HL-60/S4 treated with retinoic acid at 250 ng/mL for 4 days and 3 days (cell line): Measurements from ENCODE around the gene NCBP3.

ENCODE experiments used
- in situ Hi-C: fragments of 300-500 bp; cut with MboI; formaldehyde crosslinking; loops from 2 replicates; pipeline ENCODE4 v1.7.0; 2022; ENCODE audit warnings: low sequenced_read_pairs

NCBP3 gene

DNA sequence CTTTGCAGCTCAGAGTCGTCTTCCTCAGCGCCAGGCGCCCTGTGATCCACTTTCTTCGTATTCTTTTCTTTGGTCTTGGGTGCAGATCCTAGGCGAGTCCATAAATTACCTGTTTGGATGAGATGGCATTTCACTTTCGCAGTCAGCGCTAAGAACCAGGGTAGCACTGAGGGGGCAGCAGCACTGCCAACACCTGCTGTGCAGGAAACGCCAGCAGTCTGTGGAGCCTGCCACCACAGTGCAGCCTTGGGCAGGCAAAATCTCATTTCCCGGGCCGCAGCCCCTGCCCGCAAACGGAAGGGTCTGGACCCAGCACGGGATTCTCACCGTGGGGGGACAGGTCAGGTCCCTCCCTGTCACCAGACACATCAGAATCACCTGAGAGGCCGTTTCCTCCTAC is 32.9 kb downstream of the NCBP3 start:
- in situ Hi-C loops, result no loop called here

DNA sequence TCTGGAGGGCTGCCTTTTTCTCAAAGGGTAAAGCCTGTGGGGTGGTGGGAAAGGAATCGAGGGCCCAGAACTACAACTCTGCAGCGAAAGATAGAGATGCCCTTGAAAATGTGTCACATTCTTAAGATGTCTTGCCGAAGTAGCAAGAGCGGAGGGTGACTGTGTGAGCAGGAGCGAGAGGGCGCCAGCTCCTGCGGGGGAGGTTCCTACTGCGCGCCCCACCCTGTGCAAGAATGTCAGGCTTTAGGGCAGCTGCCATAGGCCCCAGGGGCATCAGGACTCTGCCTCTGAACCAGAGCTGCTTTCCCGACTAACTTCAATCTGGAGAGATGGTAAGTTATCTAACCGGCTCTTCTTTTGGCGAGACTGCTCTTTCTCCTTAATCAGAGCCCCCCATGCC is 33.3 kb downstream of the NCBP3 start:
- in situ Hi-C loops, result no loop called here

DNA sequence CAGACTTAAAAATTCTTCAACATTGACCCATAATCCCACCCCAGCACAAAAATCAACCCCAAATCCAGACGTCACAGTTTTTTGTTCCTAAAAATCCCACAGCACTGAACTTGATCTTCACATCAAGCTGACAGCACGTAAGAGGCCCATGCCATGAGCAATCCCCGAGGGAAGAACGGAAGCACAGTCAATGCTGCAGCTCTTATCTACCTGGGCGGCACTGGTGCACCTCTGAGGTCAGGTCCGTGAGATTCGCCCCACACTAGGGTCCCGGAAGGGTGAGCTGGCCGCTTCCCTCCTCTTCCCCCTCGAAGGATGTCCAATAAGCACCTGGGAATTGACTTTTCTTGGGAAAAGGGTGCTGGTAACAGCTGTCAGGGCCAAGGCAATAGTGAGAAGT is 33.8 kb downstream of the NCBP3 start:
- in situ Hi-C loops, result no loop called here

DNA sequence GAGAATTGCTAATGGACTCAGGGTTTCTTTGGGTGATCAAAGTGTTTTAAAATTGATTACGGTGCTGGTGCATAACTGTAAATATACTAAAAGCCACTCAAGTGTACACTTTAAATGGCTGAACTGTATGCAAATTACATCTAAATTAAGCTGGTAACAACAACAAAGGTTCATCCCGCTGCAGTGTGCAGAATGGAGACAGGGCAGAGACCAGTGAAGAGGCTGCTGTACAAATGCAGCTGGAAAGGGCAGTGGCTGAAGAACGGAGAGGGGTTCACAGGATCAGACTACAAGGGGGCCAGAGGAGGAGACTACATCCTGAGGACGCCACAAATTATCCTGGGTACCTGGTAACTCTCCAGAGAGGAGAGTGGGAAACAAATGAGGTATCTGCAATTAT is 36.0 kb downstream of the NCBP3 start:
- in situ Hi-C loops, result no loop called here

DNA sequence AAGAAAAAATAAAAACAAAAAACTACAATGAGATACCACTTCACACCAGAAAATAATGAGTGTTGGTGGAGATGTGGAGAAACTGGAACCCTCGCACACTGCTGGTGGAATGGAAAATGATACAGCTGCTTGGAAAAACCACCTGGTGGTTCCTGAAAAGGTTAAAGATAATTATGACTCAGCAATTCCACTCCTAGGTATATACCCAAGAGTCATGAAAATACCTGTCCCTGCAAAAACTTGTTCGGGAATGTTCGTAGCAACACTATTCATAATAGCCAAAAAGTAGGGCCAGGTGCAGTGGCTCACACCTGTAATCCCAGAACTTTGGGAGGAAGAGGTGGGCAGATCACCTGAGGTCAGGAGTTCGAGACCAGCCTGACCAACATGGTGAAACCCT is 36.9 kb downstream of the NCBP3 start:
- in situ Hi-C loops, result loop anchor here (10.0 kb wide), 1 partner anchor 64 kb away; no protein-coding TSS in a partner anchor

DNA sequence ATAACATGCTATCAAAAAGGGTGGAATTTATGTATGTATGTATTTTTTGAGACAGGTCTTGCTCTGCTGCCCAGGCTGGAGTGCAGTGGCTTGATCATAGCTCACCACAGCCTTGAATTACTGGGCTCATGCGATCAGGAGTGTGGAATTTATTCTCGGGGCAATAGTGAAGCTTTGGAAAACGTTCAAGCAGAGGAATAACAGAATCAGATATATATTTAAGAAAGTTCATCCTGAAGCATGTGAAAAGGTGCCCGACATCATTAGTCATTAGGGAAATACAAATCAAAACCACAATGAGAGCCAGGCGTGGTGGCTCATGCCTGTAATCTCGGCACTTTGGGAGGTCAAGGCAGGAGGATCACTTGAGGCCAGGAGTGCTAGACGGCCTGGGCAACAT is 37.3 kb downstream of the NCBP3 start:
- in situ Hi-C loops, result loop anchor here (10.0 kb wide), 1 partner anchor 64 kb away; no protein-coding TSS in a partner anchor

DNA sequence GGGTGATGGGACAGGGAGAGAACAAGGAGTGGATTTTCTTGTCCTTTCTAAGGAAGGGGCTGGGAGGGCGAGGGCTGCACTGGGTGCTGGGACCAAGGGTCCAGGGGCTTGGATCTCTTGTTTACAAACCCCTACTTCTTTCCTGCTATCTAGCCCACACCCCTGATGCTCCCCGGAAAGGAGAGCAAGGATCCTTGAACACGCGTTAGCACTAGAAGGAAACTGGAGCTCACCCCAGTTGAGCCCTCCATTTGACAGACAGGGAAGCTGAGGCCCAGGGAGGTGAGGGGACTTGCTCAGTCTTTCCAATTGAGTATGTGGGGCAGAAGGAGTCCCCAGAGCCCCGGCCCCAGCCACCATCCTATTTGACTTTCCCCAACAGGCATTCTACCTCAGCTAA is 40.5 kb downstream of the NCBP3 start:
- in situ Hi-C loops, result loop anchor here (10.0 kb wide), 1 partner anchor 61 kb away; no protein-coding TSS in a partner anchor

DNA sequence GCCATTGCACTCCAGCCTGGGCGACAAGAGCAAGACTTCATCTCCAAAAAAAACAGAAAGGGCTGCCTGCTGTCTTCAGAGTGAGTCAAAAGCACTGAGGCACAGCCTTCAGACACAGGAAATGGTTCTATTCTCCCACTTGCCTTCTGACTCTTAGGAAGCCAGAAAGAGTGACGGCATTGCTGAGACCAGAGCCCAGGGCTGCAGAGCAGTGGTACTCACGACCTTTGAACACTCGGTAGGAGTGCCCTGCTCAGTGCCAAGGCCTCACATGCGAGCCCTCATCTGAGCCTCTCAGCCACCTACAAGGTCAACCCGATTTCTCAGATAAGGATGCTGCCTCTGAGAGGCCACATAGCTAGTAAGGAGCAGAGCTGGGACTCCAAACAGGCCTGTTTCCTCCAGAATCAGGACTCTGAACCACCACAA is 41.5 kb downstream of the NCBP3 start:
- in situ Hi-C loops, result loop anchor here (10.0 kb wide), 1 partner anchor 60 kb away; no protein-coding TSS in a partner anchor

DNA sequence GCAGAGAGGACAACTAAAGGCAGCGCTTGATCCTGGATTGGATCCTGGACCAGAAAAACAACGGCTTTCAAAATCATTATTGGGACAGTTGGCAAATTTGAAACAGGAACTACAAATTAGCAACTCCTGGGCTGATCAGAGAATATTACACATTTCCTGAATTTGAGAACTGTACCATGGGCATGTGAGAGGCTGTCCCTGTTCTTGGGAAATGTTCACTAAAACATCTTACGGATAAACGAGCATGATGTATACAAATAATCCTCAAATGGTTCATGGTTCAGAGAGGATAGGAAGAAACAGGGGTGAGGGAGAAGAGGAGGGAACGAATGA is 42.8 kb downstream of the NCBP3 start:
- in situ Hi-C loops, result loop anchor here (10.0 kb wide), 1 partner anchor 58 kb away; no protein-coding TSS in a partner anchor

DNA sequence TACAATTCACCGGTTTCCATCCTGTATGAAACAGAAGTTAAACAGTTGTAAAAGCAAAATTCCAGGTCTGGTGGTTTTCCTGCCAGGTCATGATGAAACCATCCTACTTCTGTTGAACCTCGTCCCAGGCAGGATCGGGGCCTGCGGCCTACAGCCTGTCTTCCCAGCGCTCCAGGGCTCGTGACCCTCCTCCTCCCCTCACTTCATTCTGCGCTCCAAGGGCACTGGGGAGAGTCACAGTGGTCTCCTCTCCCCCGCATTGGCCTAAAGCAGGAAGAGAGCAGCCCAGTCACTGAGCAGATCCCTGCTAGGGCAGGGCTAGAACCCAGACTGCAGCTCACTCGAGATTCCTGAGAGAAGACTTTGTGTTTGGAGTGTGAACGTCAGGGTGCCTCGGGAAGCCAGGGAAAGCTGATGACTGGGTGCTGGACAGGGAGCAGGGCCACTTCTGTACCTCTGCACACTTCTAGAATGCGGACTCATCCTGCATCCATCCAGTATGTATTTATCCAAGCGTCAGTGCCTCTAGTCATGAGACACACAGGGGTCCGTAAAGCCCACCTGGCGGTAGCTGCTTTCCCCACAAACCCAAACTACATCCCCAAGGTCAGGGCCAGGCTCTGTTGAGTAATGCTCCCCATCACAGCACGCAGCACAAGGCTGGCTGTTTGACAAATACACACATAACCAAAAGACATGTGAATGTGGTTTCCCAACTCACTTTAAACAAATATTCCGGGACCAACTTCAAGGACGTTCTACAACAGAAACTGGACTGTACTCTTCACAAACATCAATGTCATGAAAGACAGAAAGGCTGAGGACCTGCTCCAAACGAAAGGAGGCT is 43.4 kb downstream of the NCBP3 start:
- in situ Hi-C loops, result loop anchor here (10.0 kb wide), 1 partner anchor 58 kb away; no protein-coding TSS in a partner anchor

DNA sequence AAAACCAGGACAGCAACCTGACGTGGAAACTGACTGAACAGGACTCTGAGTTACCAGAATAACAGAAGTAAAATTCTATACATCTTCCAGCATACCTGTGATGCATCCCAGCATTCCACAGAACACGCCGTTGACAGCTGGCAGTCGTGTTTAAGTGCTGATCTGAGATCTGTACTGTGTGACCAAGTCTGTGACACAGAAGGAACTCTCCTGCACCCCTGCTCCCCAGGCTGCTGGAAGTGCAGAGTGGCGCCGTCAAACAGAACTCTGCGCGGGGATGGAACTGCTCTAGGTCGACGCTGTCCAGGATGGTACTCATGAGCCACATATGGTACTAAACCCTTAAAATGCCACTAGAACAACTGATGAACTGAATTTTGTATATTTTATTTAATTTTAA is 44.3 kb downstream of the NCBP3 start:
- in situ Hi-C loops, result loop anchor here (10.0 kb wide), 1 partner anchor 57 kb away; no protein-coding TSS in a partner anchor

DNA sequence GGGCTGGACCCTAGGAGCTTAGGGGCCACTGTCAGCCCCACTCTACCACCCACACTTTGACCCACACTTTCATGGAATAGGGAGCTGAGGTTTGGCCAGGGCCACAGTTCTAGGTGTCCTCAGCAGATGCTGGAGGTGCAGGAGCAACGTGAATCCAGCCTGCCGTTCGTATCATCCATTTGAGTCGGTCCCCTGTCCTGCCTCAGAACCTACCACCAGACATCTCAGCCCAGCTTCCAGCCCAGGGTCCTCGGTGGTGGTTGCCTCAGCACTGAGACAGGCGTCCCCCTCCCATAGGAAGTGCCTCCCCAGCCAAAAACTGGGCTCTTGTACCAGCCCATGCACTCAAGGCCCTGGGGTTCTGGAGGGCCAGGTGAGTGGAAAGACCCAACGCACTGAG is 44.7 kb downstream of the NCBP3 start:
- in situ Hi-C loops, result loop anchor here (10.0 kb wide), 1 partner anchor 57 kb away; no protein-coding TSS in a partner anchor

DNA sequence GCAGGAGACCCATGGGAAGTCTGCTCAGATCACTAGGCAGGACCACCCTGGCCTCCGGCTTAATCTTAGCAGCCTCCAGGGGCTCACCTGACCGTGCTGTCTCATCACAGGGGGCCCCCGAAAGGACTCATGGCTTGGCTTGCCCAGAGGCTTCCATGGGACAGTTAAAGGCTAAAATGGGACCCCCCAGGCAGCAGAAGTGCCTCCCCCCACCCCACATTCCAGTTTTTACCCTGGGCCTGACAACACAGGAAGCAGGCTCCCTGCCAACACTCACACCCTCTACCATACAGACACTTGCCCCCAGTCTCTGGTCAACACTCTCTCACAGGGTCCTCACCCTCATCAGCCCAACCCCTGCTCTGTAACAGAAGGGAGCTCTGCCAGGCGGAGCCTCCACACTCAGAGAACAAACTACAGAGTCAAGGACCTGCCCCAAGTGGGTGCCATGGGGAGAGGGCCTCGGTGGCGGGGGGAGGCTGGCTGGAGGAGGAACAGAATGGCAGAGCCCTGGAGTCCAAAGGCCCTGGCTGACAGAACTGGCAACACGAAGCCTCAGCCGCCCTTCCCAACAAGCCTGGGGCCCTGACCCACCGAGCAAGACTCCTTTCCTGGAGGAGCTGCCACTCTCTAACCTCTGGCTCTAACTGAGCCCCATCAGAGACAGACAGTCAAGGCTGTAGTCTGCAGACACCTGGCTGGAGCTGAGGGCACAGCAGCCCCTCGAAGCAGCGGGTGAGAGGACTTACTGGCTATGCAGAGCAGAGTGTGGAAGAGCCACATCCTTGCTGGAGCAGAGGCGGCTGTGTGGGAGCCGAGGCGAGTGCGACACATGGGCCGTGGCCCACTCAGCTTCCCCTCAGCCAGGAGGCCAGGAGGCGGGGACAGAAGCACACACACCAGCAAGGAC is 45.4 kb downstream of the NCBP3 start, which contains the start of gene ITGAE:
Gene ITGAE, minus strand, starts transcription at position 827 of the 910 bp plus-strand sequence. Its CDS starts 44 bp downstream, at position 783.
- in situ Hi-C loops, result loop anchor here (10.0 kb wide), 1 partner anchor 56 kb away; no protein-coding TSS in a partner anchor

DNA sequence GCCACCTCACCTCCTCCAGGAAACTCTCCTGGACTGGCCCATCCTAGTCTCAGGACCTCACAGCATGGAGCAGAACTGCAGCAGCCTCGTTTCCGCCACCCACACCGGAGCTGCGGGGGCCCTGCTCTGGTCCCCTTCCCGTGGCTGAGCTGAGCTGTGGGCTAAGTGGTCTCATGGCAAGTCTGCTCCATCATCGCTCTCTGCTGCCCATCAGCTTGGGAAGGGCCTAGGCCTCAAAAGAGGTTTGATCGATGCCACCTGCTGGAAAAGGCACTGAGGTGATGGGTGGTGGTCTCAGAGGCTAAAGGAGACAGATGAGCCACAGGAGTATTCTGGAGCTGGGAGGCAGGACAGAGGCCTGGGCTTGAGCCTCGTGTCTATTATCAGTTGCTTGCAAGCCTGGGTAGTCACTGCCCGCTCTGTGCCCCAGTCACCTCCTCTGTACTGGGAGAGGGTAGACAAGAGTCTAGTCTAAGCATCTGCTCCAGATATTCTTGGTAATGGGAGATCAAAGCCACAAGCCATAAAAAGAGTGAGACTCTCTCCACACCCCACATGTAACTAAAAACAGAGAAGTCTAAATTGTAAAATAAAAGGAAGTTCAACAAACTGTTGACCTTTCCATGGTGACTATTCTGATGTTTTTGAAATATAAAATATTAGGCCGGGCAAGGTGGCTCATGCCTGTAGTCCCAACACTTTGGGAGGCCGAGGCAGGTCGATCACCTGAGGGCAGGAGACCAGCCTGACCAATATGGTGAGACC is 46.7 kb downstream of the NCBP3 start:
- in situ Hi-C loops, result no loop called here

DNA sequence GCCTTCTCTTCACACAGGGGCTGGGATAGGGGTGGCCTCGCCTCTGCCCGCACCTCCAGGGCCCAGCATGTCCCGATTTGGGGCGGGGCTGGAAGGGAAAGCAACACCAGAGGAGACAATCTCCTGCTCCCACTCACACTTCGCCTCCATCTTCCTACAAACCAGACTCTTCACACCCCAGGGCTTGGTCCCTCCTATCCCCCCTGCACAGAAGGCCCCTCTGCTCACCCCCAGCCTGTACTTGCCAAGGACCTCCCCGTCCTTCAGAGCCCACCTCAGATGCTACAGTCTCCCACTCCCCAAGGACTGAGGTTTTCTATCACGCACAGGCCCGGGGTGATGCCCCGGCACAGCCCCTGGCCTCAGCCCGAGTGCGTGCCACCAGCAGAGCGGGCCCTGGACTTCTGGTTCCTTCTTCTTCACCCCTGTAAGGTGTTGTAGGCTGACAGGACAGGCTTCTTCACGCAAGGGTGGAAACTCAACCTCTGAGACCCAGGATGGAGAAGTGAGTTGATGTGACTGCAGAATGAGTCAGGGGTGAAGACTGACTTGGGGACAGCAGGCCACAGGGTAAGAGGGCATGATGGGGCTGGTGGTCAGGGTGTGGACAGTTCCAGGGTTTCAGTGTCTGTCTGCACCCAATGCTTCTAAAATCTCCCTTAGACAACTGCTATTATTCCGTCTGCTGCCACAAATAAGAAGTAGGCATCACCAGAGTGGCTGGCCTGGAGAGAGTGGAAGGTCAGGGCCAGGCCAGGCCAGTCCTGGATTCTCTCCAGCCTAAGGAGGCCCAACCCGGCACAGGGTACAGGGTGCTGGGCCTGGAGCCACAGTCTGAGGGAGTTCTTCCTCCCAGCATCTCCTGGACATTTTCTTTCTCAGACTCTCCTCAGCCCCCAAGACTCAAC is 47.5 kb downstream of the NCBP3 start:
- in situ Hi-C loops, result no loop called here

DNA sequence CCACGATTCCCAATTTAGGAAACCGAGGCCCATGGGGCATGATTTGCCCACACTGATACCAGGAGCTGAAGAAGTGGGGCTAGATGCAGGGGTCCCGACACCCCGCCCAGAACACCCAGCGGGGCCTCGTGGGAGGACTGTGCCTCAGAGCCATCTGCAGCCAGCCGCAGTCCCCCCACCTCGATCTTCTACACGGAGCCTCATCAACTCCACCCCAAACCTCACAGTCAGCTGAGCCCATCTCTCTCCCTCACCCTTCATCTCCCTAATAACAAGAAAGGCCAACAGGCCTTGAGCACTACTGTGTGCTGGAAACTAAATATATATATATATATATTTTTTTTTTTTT is 49.2 kb downstream of the NCBP3 start:
- in situ Hi-C loops, result no loop called here

DNA sequence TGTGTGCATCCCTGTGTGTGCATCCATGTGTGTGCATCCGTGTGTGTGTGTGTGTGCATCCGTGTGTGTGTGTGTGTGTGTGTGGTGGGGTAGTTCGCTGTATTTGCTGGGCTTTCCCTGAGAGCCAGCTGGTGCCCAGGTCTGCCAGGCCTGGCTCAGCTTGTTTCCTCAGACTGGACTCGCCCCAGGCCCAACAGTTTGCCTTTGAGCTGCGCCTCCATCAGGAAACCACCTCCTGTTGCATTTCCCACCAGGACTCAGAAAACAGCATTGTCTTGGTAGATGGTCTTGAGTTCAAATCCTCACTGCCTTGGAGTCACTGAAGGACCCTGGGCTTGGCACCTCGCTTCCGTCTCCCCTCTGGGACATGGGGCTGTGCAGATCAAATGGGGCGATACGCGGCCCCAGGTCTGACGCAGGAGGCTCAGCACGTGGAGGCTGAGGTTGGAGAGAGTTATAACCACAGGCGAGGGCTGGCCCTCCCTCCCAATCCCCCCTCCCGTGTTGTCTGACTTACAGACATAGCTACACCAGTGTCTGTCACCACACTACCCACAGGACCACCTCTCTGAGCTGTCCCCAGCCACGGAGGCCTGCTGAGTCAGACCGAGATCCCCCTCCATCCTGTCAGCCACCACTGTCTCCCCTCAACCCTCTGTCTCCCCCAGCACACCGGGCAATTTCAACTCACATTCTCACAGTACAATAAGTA is 49.8 kb downstream of the NCBP3 start:
- in situ Hi-C loops, result no loop called here

DNA sequence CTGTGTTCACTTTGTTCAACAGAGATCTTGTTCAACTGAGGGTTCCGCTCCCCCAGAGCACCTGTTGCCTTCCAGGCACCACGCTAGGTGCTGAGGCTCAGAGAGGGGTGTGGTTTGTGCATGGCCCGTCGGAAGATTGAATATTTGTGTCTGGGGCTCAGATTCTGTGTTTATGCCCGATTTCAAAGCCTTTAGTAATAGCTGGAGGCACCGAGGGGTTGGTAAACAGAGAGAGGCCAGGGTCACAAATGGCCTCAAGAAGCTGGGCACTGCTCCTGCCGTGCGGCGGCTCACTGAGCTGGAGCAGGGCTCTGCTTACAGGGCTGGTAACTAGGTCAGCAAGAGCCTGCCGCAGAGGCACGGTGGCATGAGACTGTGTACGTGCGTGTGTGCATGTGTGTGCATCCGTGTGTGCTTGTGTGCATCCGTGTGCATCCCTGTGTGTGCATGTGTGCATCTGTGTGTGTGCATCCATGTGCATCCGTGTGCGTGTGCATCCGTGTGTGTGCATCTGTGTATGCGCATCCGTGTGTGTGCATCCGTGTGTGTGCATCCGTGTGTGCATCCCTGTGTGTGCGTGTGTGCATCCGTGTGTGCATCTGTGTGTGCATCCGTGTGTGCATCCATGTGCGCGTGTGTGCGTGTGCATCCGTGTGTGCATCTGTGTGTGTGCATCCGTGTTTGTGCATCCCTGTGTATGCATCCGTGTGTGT is 50.5 kb downstream of the NCBP3 start:
- in situ Hi-C loops, result no loop called here
